ENCODE results near the gene PHGDH.
"Not testable (repeated sequence)": the region's sequence is repeated elsewhere in the genome, so short reads cannot be mapped to it uniquely, and the experiment has no call there.

Gene PHGDH

DNA sequence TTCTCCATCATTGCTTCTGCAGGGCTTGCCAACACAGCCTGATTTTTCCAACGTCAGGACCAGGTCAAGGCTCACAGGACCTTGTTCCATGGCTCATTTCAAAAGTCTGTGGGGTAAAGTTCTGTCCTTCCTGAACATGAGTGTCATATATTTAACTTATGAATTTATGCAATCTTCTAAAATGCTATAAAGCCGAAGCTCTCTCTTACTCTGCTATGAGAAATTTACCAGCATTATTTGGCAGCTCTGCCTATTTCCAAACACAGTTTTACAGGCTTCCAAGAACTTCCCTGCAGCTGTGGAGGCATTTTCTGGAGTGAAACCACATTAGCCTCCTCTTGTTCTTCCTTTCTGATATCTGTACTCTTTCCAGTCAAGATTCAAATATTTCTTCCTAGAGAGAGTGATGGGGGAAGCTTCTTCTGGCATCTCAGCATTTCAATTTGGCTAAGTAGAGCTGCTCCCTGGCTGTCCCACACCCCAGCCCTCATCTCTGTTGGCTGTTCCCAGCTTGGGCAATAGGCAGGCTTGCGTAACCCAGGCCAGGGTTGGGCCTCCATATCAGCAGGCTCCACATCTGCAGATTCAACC is 72.6 kb downstream of the PHGDH start:
- in situ Hi-C loops (cut with HindIII; ENCODE audit: low sequenced_read_pairs) = no loop called here

- in situ Hi-C loops (cut with HindIII; ENCODE audit: low sequenced_read_pairs) = not testable (repeated sequence)
Measured at GRCh38 chr1:119786046-119786445, 74.3 kb downstream of the PHGDH start.

DNA sequence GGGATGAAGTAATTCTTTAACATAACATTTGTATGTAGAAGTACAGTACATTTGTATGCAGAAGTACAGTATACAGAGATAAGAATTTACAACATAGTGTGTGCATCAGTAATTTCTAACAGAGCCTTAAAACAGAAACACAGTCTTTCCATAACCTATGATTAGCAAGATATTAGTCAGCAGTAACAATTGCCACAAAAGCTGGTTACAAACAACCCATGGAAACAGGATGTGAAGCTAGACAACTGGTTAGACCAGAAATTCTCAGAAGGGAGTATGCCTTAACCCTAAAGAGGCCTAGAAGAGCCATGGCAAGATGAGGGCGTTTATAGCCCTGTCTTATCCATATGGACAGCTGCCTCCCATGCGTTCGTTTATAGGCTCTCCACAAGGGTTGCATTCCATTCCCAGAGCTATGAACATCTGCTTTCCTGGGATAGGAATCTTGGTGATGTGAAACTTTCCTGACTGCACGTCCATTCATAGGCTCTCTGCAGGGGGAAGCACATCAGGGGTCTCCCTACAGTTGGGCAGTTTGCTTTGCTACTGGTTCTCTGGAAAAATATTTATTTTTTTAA is 74.8 kb downstream of the PHGDH start:
- in situ Hi-C loops (cut with HindIII; ENCODE audit: low sequenced_read_pairs) = not testable (repeated sequence)

DNA sequence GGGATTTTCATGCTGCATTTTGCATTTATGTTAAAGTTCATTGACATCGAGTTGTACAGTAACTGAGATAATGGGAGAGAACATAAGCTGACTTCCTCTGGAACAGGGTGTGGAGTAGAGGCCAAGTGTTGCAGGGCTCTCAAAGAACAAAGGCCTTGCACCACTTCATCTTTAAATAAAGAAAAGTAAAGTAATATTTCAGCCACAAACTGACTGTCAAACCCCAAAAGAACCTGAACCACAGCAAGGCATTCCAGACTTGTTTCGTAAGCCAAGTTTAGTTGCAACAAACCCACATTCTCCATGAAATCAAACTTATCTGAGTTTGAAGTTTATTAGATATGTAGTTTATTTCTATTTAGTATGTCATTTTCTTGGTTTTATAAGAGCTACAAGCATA is 76.0 kb downstream of the PHGDH start:
- in situ Hi-C loops (cut with HindIII; ENCODE audit: low sequenced_read_pairs) = no loop called here

DNA sequence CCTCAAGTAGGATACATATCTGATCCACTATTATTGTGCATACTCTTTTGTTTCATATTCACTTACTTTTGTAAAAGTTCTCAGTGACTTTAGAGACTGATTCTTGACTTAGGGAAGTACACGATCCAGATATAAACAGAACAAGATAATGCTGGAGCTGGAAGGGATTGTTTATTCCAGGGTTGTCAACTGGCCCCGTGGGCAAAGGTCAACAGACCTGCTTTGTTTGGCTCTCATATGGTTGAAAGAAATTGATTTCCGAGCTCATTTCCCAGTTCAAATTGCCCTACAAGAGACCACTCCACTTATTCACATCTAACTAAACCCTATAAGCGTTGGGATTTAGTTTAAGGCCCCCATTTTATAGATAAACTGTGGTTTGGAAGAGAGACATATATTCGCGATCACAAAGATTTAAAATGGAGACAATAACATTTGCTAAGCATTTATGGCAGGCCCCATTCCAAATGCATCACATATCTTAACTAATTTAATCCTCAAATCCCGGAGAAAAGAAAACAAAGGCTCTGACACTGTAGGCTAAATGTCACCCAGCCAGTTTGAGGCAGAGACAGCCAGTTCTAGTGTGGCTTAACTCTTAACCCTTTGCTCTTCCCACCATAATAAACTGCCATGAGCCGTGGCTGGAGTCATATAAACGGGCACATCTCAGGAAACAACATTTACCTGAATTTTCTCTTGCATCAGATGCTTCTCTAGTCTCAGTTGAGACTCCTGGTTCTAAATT is 78.9 kb downstream of the PHGDH start:
- in situ Hi-C loops (cut with HindIII; ENCODE audit: low sequenced_read_pairs) = no loop called here

DNA sequence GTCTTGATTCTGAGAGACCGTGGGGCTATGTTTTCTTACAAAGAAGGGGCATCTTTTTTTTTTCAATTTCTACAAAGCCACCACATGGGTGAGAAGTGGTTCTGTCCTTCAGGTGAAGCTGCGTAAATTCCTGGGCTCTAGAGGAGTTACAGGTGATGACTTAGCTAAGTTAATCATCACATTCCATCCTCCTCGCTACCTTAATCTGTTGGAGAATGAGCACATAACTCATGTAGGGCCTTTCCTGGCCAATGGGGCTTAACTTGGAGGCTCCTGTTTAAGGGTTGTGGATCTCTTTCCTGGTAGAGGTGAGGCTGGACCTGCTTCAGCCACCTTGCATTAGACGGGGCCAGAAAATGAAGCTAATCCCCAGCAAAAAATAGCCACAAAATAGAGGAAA is 79.6 kb downstream of the PHGDH start:
- in situ Hi-C loops (cut with HindIII; ENCODE audit: low sequenced_read_pairs) = no loop called here
